GM12878 (cell line): ENCODE results near the gene IL10. TPM values are rescaled to one million over a fixed set of nuclear protein-coding genes. Genes with fewer than 3 reads are reported as not detected.

Experiments
- ETV6 ChIP-seq, 2 experiments: fragments of 450-650 bp in 1 of 2; IDR thresholded peaks in 1 of 2; conservative IDR thresholded peaks in 1 of 2; 2 replicates each; pipeline ENCODE4 v1.6.1; 2014; ENCODE audit warnings: antibody characterized with exemption in 1 of 2, borderline replicate concordance in 1 of 2, low read depth in 1 of 2, mild to moderate bottlenecking in 1 of 2, moderate library complexity in 1 of 2
- IKZF2 ChIP-seq, 2 experiments: fragments of 450-650 bp; IDR thresholded peaks; 2 replicates each; pipeline ENCODE4 v1.6.1; 2017; ENCODE audit warnings: mild to moderate bottlenecking in 2 of 2, moderate library complexity in 2 of 2
- MYC ChIP-seq: IDR thresholded peaks from 2 replicates; pipeline ENCODE4 v1.6.1; 2011; ENCODE audit warnings: mild to moderate bottlenecking, low read length, moderate library complexity, inconsistent platforms; ENCODE audit not compliant: insufficient read depth, insufficient replicate concordance, insufficient read length, severe bottlenecking
- NRF1 ChIP-seq: conservative IDR thresholded peaks from 2 replicates; pipeline ENCODE4 v1.6.1; 2011; ENCODE audit warnings: mild to moderate bottlenecking, low read depth, low read length, improper control_type of control experiment
- SIX5 ChIP-seq: IDR thresholded peaks from 2 replicates; pipeline ENCODE4 v1.6.1; 2011; ENCODE audit warnings: mild to moderate bottlenecking, low read depth, low read length, moderate library complexity; ENCODE audit not compliant: severe bottlenecking
- polyA plus RNA-seq, 11 experiments: library from polyadenylated mRNA; depleted of rRNA in 4 of 11; unstranded in 6 of 11; stranded (reverse) in 5 of 11; fragments of >200 nt; fragmentation: Nextera tagmentation in 4 of 11; fragmentation: Illumina TruSeq in 1 of 11; extraction: Ambion mirVana in 4 of 11; extraction: Trizol in 1 of 11; gene quantifications; 1 replicate in 1 of 11; 2 replicates in 10 of 11; pipeline versions ENCODE4 v1.2.1 to v1.2.3, GENCODE V29; 2011 to 2016; ENCODE audit warnings: inconsistent platforms in 2 of 11, missing spikeins in 2 of 11, low read depth in 1 of 11
- total RNA-seq, 4 experiments: library from RNA; depleted of rRNA in 3 of 4; stranded (reverse); fragments of >200 nt in 3 of 4; fragmentation: Illumina TruSeq in 1 of 4; extraction: Trizol in 1 of 4; gene quantifications; 2 replicates each; pipeline versions ENCODE4 v1.2.1 to v1.2.3, GENCODE V29; 2013 to 2021
- TF ChIP-seq, protein P1 (sequence below): fragments of 450-650 bp; IDR thresholded peaks from 2 replicates; pipeline ENCODE4 v1.6.1; 2018; ENCODE audit warnings: mild to moderate bottlenecking, low read depth, moderate library complexity; ENCODE audit not compliant: partially characterized antibody
- TF ChIP-seq, protein P2 (sequence below): IDR thresholded peaks from 2 replicates; pipeline ENCODE4 v1.6.1; 2011; ENCODE audit warnings: borderline replicate concordance, low read depth, mild to moderate bottlenecking, moderate library complexity, low read length; ENCODE audit not compliant: insufficient read depth, poor library complexity, severe bottlenecking

Gene IL10
- total and polyA plus RNA-seq, 10 of the 15 experiments (the other 5 are each of a cell fraction or from before 2014, with no cell fraction given) = 0.34 to 5.0 (median 1.1) TPM

DNA sequence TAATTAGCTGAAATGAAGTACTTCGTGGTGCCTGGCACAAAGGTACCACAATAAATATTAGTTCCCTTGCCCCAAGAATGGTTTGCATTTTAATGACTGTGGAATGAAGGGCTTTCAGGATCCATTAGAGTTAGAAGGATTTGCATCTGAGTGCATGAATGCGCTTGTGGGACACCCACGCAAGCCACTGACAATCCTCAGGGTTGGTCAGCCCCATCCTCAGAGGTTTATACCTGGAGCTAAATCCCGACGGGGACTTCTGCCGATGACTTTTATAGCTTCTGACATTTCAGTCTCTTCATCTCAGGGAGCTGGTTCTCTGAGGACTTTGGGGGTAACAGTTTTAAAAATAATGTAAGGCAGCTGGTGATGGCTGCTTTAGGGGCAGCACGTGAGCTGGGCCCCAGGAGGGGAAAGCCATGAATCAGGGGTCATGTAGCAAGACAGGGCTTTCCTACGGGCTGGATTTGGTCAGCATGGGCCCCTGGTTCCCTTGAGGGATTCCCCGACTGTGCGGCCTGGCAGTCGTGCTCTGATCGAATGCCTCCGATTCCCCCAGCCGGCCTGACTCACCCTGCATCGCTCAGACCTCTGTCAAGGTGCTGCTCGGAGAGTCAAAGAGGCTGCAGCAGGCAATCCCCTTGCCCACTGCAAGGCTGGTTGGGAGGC, 20.8 kb upstream of the IL10 start (continued):
- TF ChIP-seq SIX5 (no peak), IKZF2 (IDR thresholded peaks at IDR 0.05) (peak; percentile 76), NRF1 (no peak), MYC (no peak), ETV6 (conservative IDR thresholded peaks at IDR 0.05 in 1 of 2, IDR thresholded peaks at IDR 0.05 in 1 of 2; ENCODE audit: borderline replicate concordance in 1 of 2, low read depth in 1 of 2) (peak in 1 of 2 experiments; percentile 80; a peak in 2 of 4 replicates)
- TF ChIP-seq, protein P1, sequence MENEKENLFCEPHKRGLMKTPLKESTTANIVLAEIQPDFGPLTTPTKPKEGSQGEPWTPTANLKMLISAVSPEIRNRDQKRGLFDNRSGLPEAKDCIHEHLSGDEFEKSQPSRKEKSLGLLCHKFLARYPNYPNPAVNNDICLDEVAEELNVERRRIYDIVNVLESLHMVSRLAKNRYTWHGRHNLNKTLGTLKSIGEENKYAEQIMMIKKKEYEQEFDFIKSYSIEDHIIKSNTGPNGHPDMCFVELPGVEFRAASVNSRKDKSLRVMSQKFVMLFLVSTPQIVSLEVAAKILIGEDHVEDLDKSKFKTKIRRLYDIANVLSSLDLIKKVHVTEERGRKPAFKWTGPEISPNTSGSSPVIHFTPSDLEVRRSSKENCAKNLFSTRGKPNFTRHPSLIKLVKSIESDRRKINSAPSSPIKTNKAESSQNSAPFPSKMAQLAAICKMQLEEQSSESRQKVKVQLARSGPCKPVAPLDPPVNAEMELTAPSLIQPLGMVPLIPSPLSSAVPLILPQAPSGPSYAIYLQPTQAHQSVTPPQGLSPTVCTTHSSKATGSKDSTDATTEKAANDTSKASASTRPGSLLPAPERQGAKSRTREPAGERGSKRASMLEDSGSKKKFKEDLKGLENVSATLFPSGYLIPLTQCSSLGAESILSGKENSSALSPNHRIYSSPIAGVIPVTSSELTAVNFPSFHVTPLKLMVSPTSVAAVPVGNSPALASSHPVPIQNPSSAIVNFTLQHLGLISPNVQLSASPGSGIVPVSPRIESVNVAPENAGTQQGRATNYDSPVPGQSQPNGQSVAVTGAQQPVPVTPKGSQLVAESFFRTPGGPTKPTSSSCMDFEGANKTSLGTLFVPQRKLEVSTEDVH = no peak
- TF ChIP-seq, protein P2, sequence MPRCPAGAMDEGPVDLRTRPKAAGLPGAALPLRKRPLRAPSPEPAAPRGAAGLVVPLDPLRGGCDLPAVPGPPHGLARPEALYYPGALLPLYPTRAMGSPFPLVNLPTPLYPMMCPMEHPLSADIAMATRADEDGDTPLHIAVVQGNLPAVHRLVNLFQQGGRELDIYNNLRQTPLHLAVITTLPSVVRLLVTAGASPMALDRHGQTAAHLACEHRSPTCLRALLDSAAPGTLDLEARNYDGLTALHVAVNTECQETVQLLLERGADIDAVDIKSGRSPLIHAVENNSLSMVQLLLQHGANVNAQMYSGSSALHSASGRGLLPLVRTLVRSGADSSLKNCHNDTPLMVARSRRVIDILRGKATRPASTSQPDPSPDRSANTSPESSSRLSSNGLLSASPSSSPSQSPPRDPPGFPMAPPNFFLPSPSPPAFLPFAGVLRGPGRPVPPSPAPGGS = peak; percentile 75
